Measurements from ENCODE around the gene ICAM3.

DNA sequence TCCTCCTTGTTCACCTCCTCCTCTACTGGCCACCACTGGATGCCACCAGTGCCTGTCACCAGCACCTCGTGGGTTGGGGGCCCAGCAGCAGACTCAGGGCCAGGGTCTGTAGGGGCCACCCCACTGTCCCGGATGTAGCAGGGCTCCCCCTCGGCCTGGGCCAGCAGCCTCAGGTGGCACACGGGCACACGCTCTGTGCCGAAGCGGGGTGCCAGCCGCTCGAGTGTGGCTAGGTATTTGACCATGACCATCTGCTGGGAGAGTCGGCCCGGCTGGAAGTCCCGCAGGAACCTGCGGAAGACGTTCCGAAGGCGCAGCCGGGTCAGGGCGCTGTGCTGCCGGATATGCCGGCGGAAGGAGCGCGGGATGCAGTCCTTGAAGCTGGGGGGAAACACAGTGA lies 26.1 kb upstream of the ICAM3 start:
- TF ChIP-seq CTCF (IDR thresholded peaks at IDR 0.05) (no peak), POLR2A (IDR thresholded peaks at IDR 0.05) (no peak)

Data from thyroid gland (tissue), 4 donors.